ENCODE results near the gene SGCD. TPM values are rescaled to one million over a fixed set of nuclear protein-coding genes. Genes with fewer than 3 reads are reported as not detected.

The SGCD gene
- total and polyA plus RNA-seq, 2 of the 4 experiments (the other 2 are of a cell fraction) = 5.8 to 10.6 TPM

GRCh38 chr5:156532921-156533320, 206.0 kb downstream of the SGCD start:
- no peak overlapping the region for H2BK5ac ChIP-seq (ENCODE audit: low read depth, low read length, poor library complexity, severe bottlenecking)
- no peaks in the 10 kb centered on the region for H3K9me3 ChIP-seq (ENCODE audit: control insufficient read depth, insufficient read depth, low read length)
- ChIA-PET POLR2A (ENCODE audit: unreplicated experiment) (no interaction called here), CTCF (no interaction called here)
- no peak overlapping the region for H2BK120ac ChIP-seq (ENCODE audit: low read depth, low read length)
- H2AFZ ChIP-seq (replicated peaks; ENCODE audit: low read length, poor library complexity) = no peak overlapping the region
- H3K14ac ChIP-seq (replicated peaks; ENCODE audit: low read depth, low read length) = no peak overlapping the region
- H3K23ac ChIP-seq (ENCODE audit: low read depth, low read length) = no peak overlapping the region
- no peak overlapping the region for H3K56ac ChIP-seq (ENCODE audit: extremely low read depth, insufficient read depth, low read length)
- H2AK5ac ChIP-seq (ENCODE audit: low read depth, low read length) = 0 out of 2 replicates have a peak overlapping the region, but pooled peaks have one; percentile 8
- no peaks in the 10 kb centered on the region for H3K9me1 ChIP-seq (ENCODE audit: insufficient read depth, low read length)
- peaks cover 4% of the 10 kb centered on the region; the same call in 1 of the 2 replicates for H3K4me1 ChIP-seq (ENCODE audit: control insufficient read depth, insufficient read depth, low read length)
- no peak overlapping the region for H3K4me2 ChIP-seq (ENCODE audit: low read depth, low read length)
- H3K18ac ChIP-seq (ENCODE audit: low read depth, low read length) = no peak overlapping the region
- H3K27me3 ChIP-seq (ENCODE audit: control insufficient read depth, insufficient read depth, low read length) = no peaks in the 10 kb centered on the region
- DNase-seq (no peak), ATAC-seq (ENCODE audit: low read depth) (no peak)
- no peaks in the 10 kb centered on the region for H4K20me1 ChIP-seq (ENCODE audit: insufficient read depth, low read length)
- no peak overlapping the region for H4K8ac ChIP-seq (ENCODE audit: low read depth in 2 of 2, low read length in 2 of 2)
- intact Hi-C loops (cut with micrococcal nuclease) = no loop called here
- TF ChIP-seq ELK1 (IDR thresholded peaks at IDR 0.05; ENCODE audit: borderline replicate concordance, low read depth, low read length) (no peak), MAFK (IDR thresholded peaks at IDR 0.05; ENCODE audit: low read depth, low read length) (no peak), RCOR1 (IDR thresholded peaks at IDR 0.05; ENCODE audit: insufficient replicate concordance, low read length) (no peak), RAD21 (IDR thresholded peaks at IDR 0.05; ENCODE audit: low read length) (no peak), SMC3 (IDR thresholded peaks at IDR 0.05; ENCODE audit: low read depth, low read length) (no peak), POLR2A (IDR thresholded peaks at IDR 0.05; ENCODE audit: low read depth, low read length) (no peak), NFE2L2 (IDR thresholded peaks at IDR 0.05; ENCODE audit: low read depth, low read length) (no peak), MAZ (IDR thresholded peaks at IDR 0.05; ENCODE audit: borderline replicate concordance, low read depth, low read length) (no peak), MXI1 (IDR thresholded peaks at IDR 0.05; ENCODE audit: borderline replicate concordance, low read depth, low read length) (no peak), RFX5 (IDR thresholded peaks at IDR 0.05; ENCODE audit: low read depth, low read length) (no peak), BHLHE40 (IDR thresholded peaks at IDR 0.05; ENCODE audit: low read depth, low read length) (no peak), CTCF (conservative IDR thresholded peaks at IDR 0.05; ENCODE audit: low read depth, low read length) (no peak), CEBPB (IDR thresholded peaks at IDR 0.05; ENCODE audit: low read depth, low read length) (no peak), CHD1 (IDR thresholded peaks at IDR 0.05; ENCODE audit: low read depth, low read length) (no peak), FOS (IDR thresholded peaks at IDR 0.05; ENCODE audit: low read depth, low read length) (no peak), USF2 (IDR thresholded peaks at IDR 0.05; ENCODE audit: low read depth, low read length) (no peak)
- WGBS, 2 experiments (ENCODE audit: extremely low coverage in 2 of 2, insufficient read length in 1 of 2) = 90% methylated on average over 2 of the region's 4 CpGs; no CpG with 5 or more reads in 1 of the 2 experiments
- H2BK20ac ChIP-seq (ENCODE audit: low read depth, low read length) = no peak overlapping the region
- H2BK15ac ChIP-seq (ENCODE audit: low read depth, low read length) = no peak overlapping the region
- 0 out of 4 replicates have a peak, but pooled peaks cover 0 to 2% of the 10 kb centered on the region in 2 experiments for H3K79me1 ChIP-seq (ENCODE audit: low read depth in 1 of 2, low read length in 2 of 2)
- peaks cover 4% of the 10 kb centered on the region; the same call in 1 of the 2 replicates for H3K36me3 ChIP-seq (ENCODE audit: control insufficient read depth, insufficient read depth, low read length)
- no peak overlapping the region for H2AK9ac ChIP-seq (replicated peaks; ENCODE audit: low read depth, low read length, poor library complexity)
- in situ Hi-C loops (cut with MboI; ENCODE audit: low sequenced_read_pairs) = no loop called here
- no peak overlapping the region for H3K4ac ChIP-seq (ENCODE audit: low read depth, low read length)
- 0 out of 2 replicates have a peak overlapping the region, but pooled peaks have one; percentile 9 for H4K5ac ChIP-seq (ENCODE audit: low read depth, low read length)
- no peak overlapping the region for H3K4me3 ChIP-seq (ENCODE audit: insufficient read depth, low read depth, low read length)
- H3K27ac ChIP-seq (ENCODE audit: insufficient read depth, low read length) = no peak overlapping the region
- dilution Hi-C loops (cut with HindIII; ENCODE audit: low sequenced_read_pairs, unreplicated experiment) = no loop called here
- BruUV-seq (replicated peaks) = no TSS peak
- H3K9ac ChIP-seq (ENCODE audit: low read depth, low read length) = no peak overlapping the region
- no peak overlapping the region for H4K91ac ChIP-seq (ENCODE audit: insufficient read depth, low read depth, low read length)

All from IMR-90 (cell line).